COLO668 (cell line): ENCODE measurements around the gene NXPH3.

ENCODE experiments used
- DNase-seq: peaks from one replicate; lab custom pipeline; 2025; ENCODE audit not compliant: unreplicated experiment; lab: John Stamatoyannopoulos, UW

Gene NXPH3

DNA sequence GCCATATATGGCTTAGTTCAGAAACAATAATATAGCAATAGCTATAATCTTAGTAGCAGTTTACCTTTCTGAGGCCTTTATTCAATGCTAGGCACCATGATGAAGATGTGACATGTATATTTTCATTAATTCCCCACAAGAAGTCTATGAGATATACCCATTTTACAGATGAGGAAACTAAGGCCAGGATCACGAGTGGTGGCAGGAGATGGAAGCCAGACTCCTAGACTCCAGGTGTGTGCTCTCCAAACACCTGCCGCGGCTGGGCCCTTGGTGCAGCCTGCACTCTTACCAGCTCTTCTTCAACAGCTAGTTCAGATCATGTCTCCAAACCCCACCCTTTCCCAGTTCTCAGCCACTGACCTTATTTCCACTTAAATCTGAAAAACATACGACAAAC, 15.2 kb downstream of the NXPH3 start:
- DNase-seq: no peak

DNA sequence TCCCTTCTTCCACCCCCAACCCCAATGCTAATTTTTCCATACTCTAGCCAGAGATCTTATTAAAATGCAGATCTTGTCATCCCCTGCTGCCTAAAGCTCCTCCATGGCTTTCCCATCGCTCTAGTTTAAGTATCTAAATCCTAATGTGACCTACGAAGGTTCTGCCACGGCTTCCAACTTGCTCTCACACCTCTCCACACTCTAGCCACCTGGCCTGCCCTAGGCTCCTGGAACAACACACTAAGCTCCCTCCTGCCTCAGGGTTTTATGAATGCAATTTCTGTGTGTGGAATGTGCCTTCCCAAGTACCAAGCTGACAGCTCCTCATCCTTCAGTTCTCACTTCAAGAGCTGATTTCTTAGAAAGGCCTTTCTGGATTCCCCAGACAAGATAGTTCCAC, 16.6 kb downstream of the NXPH3 start:
- DNase-seq: no peak

DNA sequence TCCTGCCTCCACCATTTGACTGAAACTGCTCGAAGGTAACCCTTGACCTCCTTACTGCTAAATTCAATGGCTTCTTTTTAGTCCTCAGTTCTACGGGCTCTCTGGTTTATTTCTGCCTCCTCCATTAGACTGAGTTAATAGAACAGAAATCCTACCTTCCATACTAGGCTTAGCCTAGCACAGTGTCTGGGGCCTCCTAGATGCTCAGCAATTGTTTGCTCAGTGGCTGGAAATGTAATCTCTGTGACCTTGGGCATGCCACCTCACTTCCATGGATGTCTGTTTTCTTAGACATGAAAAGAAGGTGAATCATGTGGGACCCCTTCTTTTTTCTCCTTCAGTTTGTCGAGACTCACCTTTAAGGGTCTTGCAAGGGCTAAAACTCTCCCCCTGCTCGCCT, 19.7 kb downstream of the NXPH3 start:
- no peak for DNase-seq

GRCh38 chr17:49595980-49596379, 20.3 kb downstream of the NXPH3 start:
- DNase-seq: no peak

DNA sequence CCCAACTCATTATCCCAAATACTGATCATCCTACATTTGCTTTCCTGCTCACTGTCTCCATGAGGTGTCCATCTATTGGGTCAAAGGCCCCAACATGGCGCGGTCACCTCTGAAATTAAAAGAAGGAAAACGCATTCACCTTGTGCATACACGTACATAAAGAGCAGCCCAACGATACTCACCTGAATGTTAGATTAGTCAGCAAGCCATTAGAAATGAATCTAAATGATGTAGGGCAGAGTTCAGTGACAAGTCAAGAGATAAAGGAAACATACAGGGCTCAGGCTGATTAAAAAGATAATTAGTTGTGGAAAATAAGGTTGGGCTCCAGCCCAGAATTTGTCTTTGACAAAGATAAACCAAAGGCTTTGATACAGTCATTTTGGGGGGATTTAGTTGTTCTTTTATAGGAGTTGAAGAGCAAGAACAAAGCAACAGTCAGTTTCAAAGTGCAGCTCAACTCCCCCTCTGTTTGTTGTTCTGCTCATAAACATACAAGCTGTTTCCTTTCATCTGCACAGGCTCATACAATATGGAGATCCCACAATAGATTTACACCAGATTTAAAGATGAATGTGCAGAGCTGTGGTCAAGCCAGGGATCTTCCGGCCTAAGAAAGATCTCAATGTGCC, 21.1 kb downstream of the NXPH3 start:
- no peak for DNase-seq

DNA sequence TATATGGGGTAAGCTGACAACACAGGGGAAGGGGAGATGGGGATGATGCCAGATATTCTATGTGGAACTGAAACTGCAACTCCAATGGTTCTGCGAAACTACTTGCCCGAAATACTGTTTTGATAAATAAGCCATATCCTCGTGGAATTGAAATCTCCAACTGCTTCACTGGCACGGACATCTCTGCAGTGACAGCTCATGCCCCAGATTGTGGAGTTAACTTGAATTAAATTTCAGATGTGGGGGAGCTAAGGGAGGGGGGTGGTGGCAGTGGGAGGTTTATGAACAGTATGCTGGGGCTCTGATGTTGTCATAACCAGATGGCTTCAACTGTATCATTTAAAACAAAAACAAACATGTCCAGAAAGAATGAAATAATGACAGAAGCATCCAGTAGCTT, 21.8 kb downstream of the NXPH3 start:
- no peak for DNase-seq

DNA sequence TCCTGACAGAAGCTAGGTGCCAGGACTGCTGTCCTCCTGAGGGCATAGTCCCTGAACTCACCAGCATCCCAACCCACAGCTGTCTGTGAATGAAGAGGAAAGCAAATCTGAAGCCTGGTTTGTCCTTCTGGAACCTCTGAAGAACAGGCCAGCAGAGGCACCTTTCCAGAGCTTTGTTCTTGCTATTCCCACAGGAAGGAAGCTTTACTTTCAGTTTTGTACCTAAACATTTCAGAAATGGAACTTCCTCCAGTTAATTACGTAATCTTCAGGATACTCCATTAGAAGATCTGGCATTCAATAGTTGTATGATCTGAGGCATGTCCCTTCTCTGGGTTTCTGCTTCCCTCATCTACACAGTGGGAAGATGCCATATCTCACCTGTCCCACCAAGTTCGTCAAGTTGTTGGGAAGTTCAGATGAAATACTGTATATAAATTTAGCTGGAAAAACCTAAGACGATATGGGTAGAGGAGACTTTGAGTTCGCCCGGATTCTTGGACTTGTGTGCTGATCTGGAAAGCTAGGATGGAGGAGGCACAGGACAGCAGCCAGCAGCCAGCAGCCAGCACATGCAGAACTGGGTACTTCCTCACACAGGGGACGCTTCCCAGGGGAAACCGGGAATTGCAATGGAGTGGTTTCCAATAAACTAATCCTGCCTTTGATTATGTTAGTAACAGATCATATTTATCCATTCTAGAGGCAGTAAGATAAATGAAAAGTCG, 22.4 kb downstream of the NXPH3 start:
- no peak for DNase-seq

- DNase-seq: no peak
Observed at GRCh38 chr17:49598918-49599317, 23.2 kb downstream of the NXPH3 start.

- DNase-seq: no peak
Observed at GRCh38 chr17:49600949-49601348, 25.3 kb downstream of the NXPH3 start.

GRCh38 chr17:49602783-49603182, 27.1 kb downstream of the NXPH3 start:
- no peak for DNase-seq

DNA sequence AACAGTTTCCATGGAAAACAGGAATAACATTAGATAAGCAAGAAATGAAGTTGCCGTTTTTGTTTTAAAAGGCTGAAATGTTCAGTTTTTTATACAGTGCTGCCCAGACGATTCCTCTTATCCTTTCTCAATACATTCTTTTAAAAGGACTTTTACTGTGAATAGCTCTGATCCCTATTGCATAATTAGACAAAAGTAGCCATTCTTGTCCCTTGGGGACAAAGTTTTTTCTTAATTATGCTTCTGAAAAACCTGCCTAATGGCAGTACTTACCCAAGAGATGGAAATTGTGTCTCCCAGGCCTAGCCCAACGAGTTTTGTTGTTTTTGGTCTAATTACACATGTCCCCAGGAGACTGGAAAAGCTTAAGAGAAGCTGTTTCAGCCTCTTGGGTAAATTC, 27.6 kb downstream of the NXPH3 start:
- no peak for DNase-seq

- no peak for DNase-seq
Observed at GRCh38 chr17:49603720-49604119, 28.0 kb downstream of the NXPH3 start.

DNA sequence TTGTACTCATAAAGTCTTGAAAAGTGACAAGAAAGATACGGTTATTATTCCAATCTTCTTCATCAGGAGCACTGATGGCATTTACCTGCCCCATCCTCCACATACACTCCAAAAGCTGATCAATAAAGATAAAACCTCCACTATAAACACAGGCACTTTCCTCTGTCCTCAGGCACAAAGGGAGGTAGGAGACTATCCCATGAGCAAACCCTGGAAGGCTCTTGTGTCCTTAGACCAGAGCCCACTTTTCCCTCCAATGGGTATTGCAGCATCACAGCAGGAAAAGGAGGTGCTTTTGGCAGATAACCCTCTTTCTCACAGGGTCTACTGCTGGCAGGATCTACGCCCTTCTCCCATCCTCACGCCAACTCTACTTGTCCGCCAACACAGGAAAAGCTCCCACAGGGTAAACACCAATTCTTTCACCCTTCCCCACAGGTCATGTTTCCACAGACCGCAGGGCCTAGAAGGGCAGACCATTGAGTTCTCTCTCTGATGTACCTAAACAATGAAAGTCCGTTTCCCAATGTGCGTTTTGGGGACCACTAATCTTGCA, 28.7 kb downstream of the NXPH3 start:
- no peak for DNase-seq

GRCh38 chr17:49610883-49611584, 35.4 kb downstream of the NXPH3 start:
- DNase-seq: no peak

DNA sequence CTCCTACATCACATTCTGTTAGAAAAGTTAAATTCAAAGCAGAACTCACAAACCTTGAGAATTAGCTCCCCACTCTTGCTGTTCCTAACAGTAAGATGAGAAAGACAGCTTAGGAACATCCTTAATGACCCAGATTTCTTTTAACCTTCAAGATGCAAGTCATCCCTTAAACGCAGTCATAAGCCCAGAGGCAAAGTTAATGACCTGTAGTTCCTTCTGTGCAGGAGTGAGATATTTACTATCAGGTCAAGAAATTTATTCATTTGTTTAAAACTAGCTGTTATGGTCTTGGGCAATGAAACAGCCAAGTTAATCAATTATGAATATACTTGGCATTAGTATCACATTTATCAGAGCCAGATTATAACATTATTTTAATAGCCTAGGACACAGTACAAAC, 37.1 kb downstream of the NXPH3 start:
- DNase-seq: no peak

- DNase-seq: no peak
Observed at GRCh38 chr17:49613182-49613800, 37.6 kb downstream of the NXPH3 start.

- DNase-seq: no peak
Observed at GRCh38 chr17:49616086-49616485, 40.4 kb downstream of the NXPH3 start.

- DNase-seq: no peak
Observed at GRCh38 chr17:49616601-49617131, 41.0 kb downstream of the NXPH3 start.

- no peak for DNase-seq
Observed at GRCh38 chr17:49618028-49618611, 42.4 kb downstream of the NXPH3 start.

GRCh38 chr17:49621420-49621819, 45.7 kb downstream of the NXPH3 start:
- no peak for DNase-seq

GRCh38 chr17:49621946-49622529, 46.4 kb downstream of the NXPH3 start:
- DNase-seq: no peak
